Adrenal gland (tissue), 5 donors: ENCODE data around the gene ZZZ3.
"Not testable (repeated sequence)": the region's sequence is repeated elsewhere in the genome, so short reads cannot be mapped to it uniquely, and the experiment has no call there.

Source experiments
- CTCF ChIP-seq, 6 experiments: fragments of 450-650 bp in 4 of 6; fragments of 200-600 bp in 2 of 6; sonication (generic) in 1 of 6; IDR thresholded peaks; 1 replicate in 5 of 6; 2 replicates in 1 of 6; pipeline versions ENCODE4 v1.5.1 to v1.8.0; 2016 to 2021; ENCODE audit warnings: antibody characterized with exemption in 6 of 6, mild to moderate bottlenecking in 2 of 6, moderate library complexity in 1 of 6
- POLR2A ChIP-seq, 2 donors: fragments of 450-650 bp; IDR thresholded peaks; one replicate each; pipeline ENCODE4 v1.6.1; 2017; ENCODE audit warnings: antibody characterized with exemption in 2 of 2, mild to moderate bottlenecking in 2 of 2, moderate library complexity in 1 of 2
- donor health status: DM: no; HTN: no; CAD: no.

GRCh38 chr1:77674807-77675206, 7.7 kb downstream of the ZZZ3 start:
- TF ChIP-seq POLR2A, CTCF (IDR thresholded peaks at IDR 0.05): not testable (repeated sequence)
